Rectal smooth muscle tissue (tissue), 1 donor: ENCODE data around the gene CCNY.

Source experiments
- H3K27ac ChIP-seq: one replicate; pipeline ENCODE4 v1.7.0; 2013; ENCODE audit warnings: low read depth, low read length, inconsistent platforms
- H3K27me3 ChIP-seq: one replicate; pipeline ENCODE4 v1.7.0; 2013; ENCODE audit warnings: low read length; ENCODE audit not compliant: control insufficient read depth, insufficient read depth
- H3K36me3 ChIP-seq: one replicate; pipeline ENCODE4 v1.7.0; 2013; ENCODE audit warnings: low read length; ENCODE audit not compliant: control insufficient read depth, insufficient read depth
- H3K4me1 ChIP-seq: one replicate; pipeline ENCODE4 v1.7.0; 2013; ENCODE audit warnings: low read length; ENCODE audit not compliant: control insufficient read depth, insufficient read depth
- H3K4me3 ChIP-seq: one replicate; pipeline ENCODE4 v1.7.0; 2013; ENCODE audit warnings: low read length
- H3K9ac ChIP-seq: one replicate; pipeline ENCODE4 v1.7.0; 2013; ENCODE audit warnings: low read length

CCNY gene

GRCh38 chr10:35554036-35554435, 217.7 kb downstream of the CCNY start:
- H3K36me3 ChIP-seq = peaks cover 7% of the 10 kb centered on the region

GRCh38 chr10:35554461-35555056, 218.2 kb downstream of the CCNY start:
- H3K27ac ChIP-seq = no peak overlapping the region
- no peaks in the 10 kb centered on the region for H3K4me1 ChIP-seq
- no peaks in the 10 kb centered on the region for H3K27me3 ChIP-seq
- H3K4me3 ChIP-seq = no peak overlapping the region
- H3K9ac ChIP-seq = no peak overlapping the region
- H3K36me3 ChIP-seq = peaks cover 7% of the 10 kb centered on the region

More at GRCh38 chr10:35554036-35554435, 217.7 kb downstream of the CCNY start:
- Histone ChIP-seq H3K9ac (no peak overlapping the region), H3K27ac (no peak overlapping the region), H3K4me3 (no peak overlapping the region), H3K4me1 (no peaks in the 10 kb centered on the region), H3K27me3 (no peaks in the 10 kb centered on the region)

- Histone ChIP-seq H3K9ac (no peak overlapping the region), H3K4me1 (no peaks in the 10 kb centered on the region), H3K4me3 (no peak overlapping the region), H3K36me3 (peaks cover 2% of the 10 kb centered on the region), H3K27ac (no peak overlapping the region), H3K27me3 (no peaks in the 10 kb centered on the region)
Measured at GRCh38 chr10:35555962-35556930, 219.9 kb downstream of the CCNY start.

- Histone ChIP-seq H3K9ac (no peak overlapping the region), H3K4me1 (peaks cover 3% of the 10 kb centered on the region), H3K27ac (no peak overlapping the region), H3K36me3 (peaks cover 2% of the 10 kb centered on the region), H3K4me3 (no peak overlapping the region), H3K27me3 (no peaks in the 10 kb centered on the region)
Measured at GRCh38 chr10:35558276-35558675, 222.0 kb downstream of the CCNY start.

- Histone ChIP-seq H3K4me3 (no peak overlapping the region), H3K27ac (no peak overlapping the region), H3K27me3 (no peaks in the 10 kb centered on the region), H3K4me1 (peaks cover 3% of the 10 kb centered on the region), H3K9ac (no peak overlapping the region), H3K36me3 (peaks cover 2% of the 10 kb centered on the region)
Measured at GRCh38 chr10:35559416-35559815, 223.1 kb downstream of the CCNY start.

- Histone ChIP-seq H3K27ac (no peak overlapping the region), H3K27me3 (no peaks in the 10 kb centered on the region), H3K4me3 (no peak overlapping the region), H3K9ac (no peak overlapping the region), H3K36me3 (peaks cover 2% of the 10 kb centered on the region), H3K4me1 (peaks cover 14% of the 10 kb centered on the region)
Measured at GRCh38 chr10:35561715-35562114, 225.4 kb downstream of the CCNY start.

GRCh38 chr10:35562427-35562826, 226.1 kb downstream of the CCNY start:
- Histone ChIP-seq H3K27ac (no peak overlapping the region), H3K27me3 (no peaks in the 10 kb centered on the region), H3K36me3 (peaks cover 5% of the 10 kb centered on the region), H3K4me1 (peaks cover 14% of the 10 kb centered on the region), H3K9ac (no peak overlapping the region), H3K4me3 (no peak overlapping the region)

- H3K27me3 ChIP-seq = no peaks in the 10 kb centered on the region
- H3K4me1 ChIP-seq = peaks cover 14% of the 10 kb centered on the region
Measured at GRCh38 chr10:35563261-35563891, 227.1 kb downstream of the CCNY start.

GRCh38 chr10:35564341-35564968, 228.1 kb downstream of the CCNY start:
- Histone ChIP-seq H3K27ac (peak overlapping the region; percentile 21), H3K4me3 (no peak overlapping the region), H3K27me3 (no peaks in the 10 kb centered on the region), H3K9ac (no peak overlapping the region), H3K36me3 (peaks cover 8% of the 10 kb centered on the region), H3K4me1 (peaks cover 14% of the 10 kb centered on the region)

More at GRCh38 chr10:35563261-35563891, 227.1 kb downstream of the CCNY start:
- H3K27ac ChIP-seq = no peak overlapping the region
- H3K36me3 ChIP-seq = peaks cover 8% of the 10 kb centered on the region
- no peak overlapping the region for H3K9ac ChIP-seq
- H3K4me3 ChIP-seq = no peak overlapping the region

- Histone ChIP-seq H3K36me3 (peaks cover 6% of the 10 kb centered on the region), H3K27ac (peak overlapping the region; percentile 16), H3K4me1 (peaks cover 14% of the 10 kb centered on the region), H3K27me3 (no peaks in the 10 kb centered on the region), H3K9ac (no peak overlapping the region), H3K4me3 (no peak overlapping the region)
Measured at GRCh38 chr10:35565602-35566081, 229.3 kb downstream of the CCNY start.

- Histone ChIP-seq H3K27ac (no peak overlapping the region), H3K4me3 (no peak overlapping the region), H3K4me1 (peaks cover 14% of the 10 kb centered on the region), H3K9ac (no peak overlapping the region), H3K27me3 (no peaks in the 10 kb centered on the region), H3K36me3 (peaks cover 6% of the 10 kb centered on the region)
Measured at GRCh38 chr10:35567951-35568350, 231.6 kb downstream of the CCNY start.

- H3K4me3 ChIP-seq = no peak overlapping the region
- H3K9ac ChIP-seq = no peak overlapping the region
- H3K27me3 ChIP-seq = no peaks in the 10 kb centered on the region
- H3K36me3 ChIP-seq = peaks cover 8% of the 10 kb centered on the region
- no peak overlapping the region for H3K27ac ChIP-seq
- peaks cover 11% of the 10 kb centered on the region for H3K4me1 ChIP-seq
Measured at GRCh38 chr10:35568483-35569015, 232.2 kb downstream of the CCNY start.
